ENCODE data around the gene ZNF681. TPM values are rescaled to one million over a fixed set of nuclear protein-coding genes. Genes with fewer than 3 reads are reported as not detected.
"Not testable (repeated sequence)": the region's sequence is repeated elsewhere in the genome, so short reads cannot be mapped to it uniquely, and the experiment has no call there.

Gene ZNF681
- polyA plus RNA-seq, 3 donors: 0.15 to 0.81 (median 0.34) TPM

GRCh38 chr19:23718802-23719201 is 39.9 kb downstream of the ZNF681 start:
- 8 to 13% (median 9%) methylated on average over 12 of the region's 12 CpGs for WGBS, 3 donors

GRCh38 chr19:23716792-23717191 is 41.9 kb downstream of the ZNF681 start:
- H3K27ac ChIP-seq (ENCODE audit: low read depth, low read length): no peak overlapping the region

More at GRCh38 chr19:23718802-23719201, 39.9 kb downstream of the ZNF681 start:
- no peak overlapping the region for H3K27ac ChIP-seq (ENCODE audit: low read depth, low read length)

- 32 to 38% (median 36%) methylated on average over 2 of the region's 2 CpGs for WGBS, 3 donors
- no peak overlapping the region for H3K27ac ChIP-seq (ENCODE audit: low read depth, low read length)
Measured at GRCh38 chr19:23709347-23709746, 49.3 kb downstream of the ZNF681 start.

- 73 to 89% (median 78%) methylated on average over 1 of the region's 1 CpG for WGBS, 3 donors
- H3K27ac ChIP-seq (ENCODE audit: low read depth, low read length): no peak overlapping the region
Measured at GRCh38 chr19:23706657-23707056, 52.0 kb downstream of the ZNF681 start.

GRCh38 chr19:23699521-23699860 is 59.2 kb downstream of the ZNF681 start:
- WGBS, 3 donors: 76 to 80% (median 78%) methylated on average over 2 of the region's 2 CpGs
- no peak overlapping the region for H3K27ac ChIP-seq (ENCODE audit: low read depth, low read length)

- WGBS, 3 donors: 60 to 67% (median 65%) methylated on average over 6 of the region's 6 CpGs
- no peak overlapping the region for H3K27ac ChIP-seq (ENCODE audit: low read depth, low read length)
Measured at GRCh38 chr19:23698711-23699520, 59.8 kb downstream of the ZNF681 start.

- not testable (repeated sequence) for H3K27ac ChIP-seq (ENCODE audit: low read depth, low read length)
- 60 to 80% (median 77%) methylated on average over 6 to 7 of the region's 9 CpGs for WGBS, 3 donors
Measured at GRCh38 chr19:23692937-23693336, 65.8 kb downstream of the ZNF681 start.

Other genes with a start within 250 kb of the ZNF681 start
- gene ZNF675, start 71.7 kb downstream of the ZNF681 start, polyA plus RNA-seq: 1 to 10 TPM; 2.0 to 5.7 (median 2.2) TPM
- 1 to 10 TPM in 1 of 3 donors, under 1 TPM in 2; 0.28 to 1.1 (median 0.39) TPM for gene ZNF726, start 156.0 kb upstream of the ZNF681 start, polyA plus RNA-seq

All from adipose tissue (tissue), 3 donors.